ENCODE data around the gene FAM124B. TPM values are rescaled to one million over a fixed set of nuclear protein-coding genes. Genes with fewer than 3 reads are reported as not detected.
A peak's percentile ranks its signal among the peaks of the same experiment; 100 is the strongest.

FAM124B gene
- total and polyA plus RNA-seq, 2 of the 8 experiments (the other 6 are each of a cell fraction or from before 2014, with no cell fraction given): 2.1 to 2.6 TPM

DNA sequence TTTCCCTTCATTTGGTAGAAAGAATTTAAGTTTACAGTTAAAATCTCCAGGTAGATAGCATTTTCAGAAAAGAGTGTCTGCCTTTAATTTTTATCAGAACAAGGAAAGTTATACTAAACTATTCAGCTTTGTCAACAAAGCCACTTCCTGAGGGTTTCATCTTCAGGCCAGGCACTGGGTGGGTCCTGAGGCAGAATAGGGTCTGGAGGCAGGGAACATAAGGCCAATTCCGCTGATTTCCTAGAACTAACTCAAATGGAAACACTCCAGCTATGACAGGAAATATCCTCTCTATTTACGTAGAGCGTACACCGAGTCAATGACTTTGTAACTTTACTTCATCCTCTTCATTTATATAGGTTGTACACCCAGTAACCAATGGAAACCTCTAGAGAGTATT is 32.7 kb upstream of the FAM124B start:
- H2AK5ac ChIP-seq (ENCODE audit: low read depth, low read length): no peak overlapping the region
- H2AFZ ChIP-seq (ENCODE audit: low read length): no peak overlapping the region
- peak overlapping the region; percentile 72; the same call in 1 of the 2 replicates for H2BK12ac ChIP-seq (ENCODE audit: low read depth, low read length)
- no peak overlapping the region for H3K14ac ChIP-seq (ENCODE audit: insufficient read length)
- H3K23me2 ChIP-seq (ENCODE audit: low read depth, low read length): no peaks in the 10 kb centered on the region
- H3K18ac ChIP-seq (ENCODE audit: extremely low read depth, low read length): no peak overlapping the region
- no peak overlapping the region for H3K4me3 ChIP-seq (ENCODE audit: extremely low read depth in 1 of 4, insufficient read depth in 2 of 4, low read depth in 3 of 4, low read length in 4 of 4)
- no peak overlapping the region for H3K23ac ChIP-seq (ENCODE audit: insufficient read length)
- H3K27ac ChIP-seq (ENCODE audit: low read depth, low read length): no peak overlapping the region
- 89% methylated on average over 4 of the region's 4 CpGs; no CpG with 5 or more reads in 1 of the 2 experiments for WGBS, 2 experiments (ENCODE audit: extremely low coverage in 1 of 2, insufficient coverage in 1 of 2, insufficient read length in 1 of 2, insufficient replicate concordance in 2 of 2, low coverage in 1 of 2, low lambda C conversion rate in 2 of 2, missing lambda C conversion rate in 1 of 2)
- H2BK20ac ChIP-seq (ENCODE audit: low read length): 0 out of 2 replicates have a peak overlapping the region, but pooled peaks have one; percentile 76
- ChIA-PET CTCF (ENCODE audit: partially characterized antibody) (interaction anchor here (1.3 to 1.4 kb wide), 2 partner anchors 63 to 65 kb away, joined by 5 read pairs; no protein-coding TSS in a partner anchor), POLR2A (ENCODE audit: partially characterized antibody) (no interaction called here)
- H3K56ac ChIP-seq (replicated peaks; ENCODE audit: insufficient read length, low read depth, low read length): no peak overlapping the region
- no peak overlapping the region for H4K5ac ChIP-seq (ENCODE audit: insufficient read length, low read depth, low read length)
- no peak overlapping the region for H2BK15ac ChIP-seq (ENCODE audit: low read length)
- peak overlapping the region; percentile 72 for H2BK120ac ChIP-seq (replicated peaks; ENCODE audit: low read depth, low read length)
- no peaks in the 10 kb centered on the region for H3K36me3 ChIP-seq (ENCODE audit: control insufficient read depth in 2 of 4, insufficient read depth in 4 of 4, low read length in 3 of 4)
- H3K27me3 ChIP-seq (replicated peaks in 1 of 4; ENCODE audit: control insufficient read depth in 3 of 4, extremely low read depth in 1 of 4, insufficient read depth in 3 of 4, low read length in 3 of 4): no peaks in the 10 kb centered on the region
- no peaks in the 10 kb centered on the region for H4K20me1 ChIP-seq (replicated peaks in 1 of 2; ENCODE audit: control insufficient read depth in 1 of 2, insufficient read depth in 2 of 2, low read length in 2 of 2)
- H3K9me3 ChIP-seq (ENCODE audit: insufficient read depth in 2 of 2, low read depth in 1 of 2, low read length in 1 of 2): 0 out of 4 replicates have a peak, but pooled peaks cover 0 to 6% of the 10 kb centered on the region in 2 experiments
- no peak overlapping the region; the same call in 1 of the 2 replicates for H2BK5ac ChIP-seq (ENCODE audit: low read depth, low read length)
- FAIRE-seq (no peak), DNase-seq (ENCODE audit: low read depth in 1 of 2, low spot score in 2 of 2) (no peak)
- no peak overlapping the region for H3K4me2 ChIP-seq (ENCODE audit: insufficient read depth in 1 of 2, low read depth in 2 of 2, low read length in 2 of 2)
- TF ChIP-seq POLR2AphosphoS5 (IDR thresholded peaks at IDR 0.05; ENCODE audit: low read depth, low read length) (no peak), HDAC2 (IDR thresholded peaks at IDR 0.05; ENCODE audit: borderline replicate concordance in 1 of 2, low read depth in 2 of 2, low read length in 2 of 2) (no peak), RFX5 (IDR thresholded peaks at IDR 0.05; ENCODE audit: borderline replicate concordance, low read depth, low read length) (no peak), RBBP5 (IDR thresholded peaks at IDR 0.05; ENCODE audit: borderline replicate concordance, low read depth, low read length) (no peak), NANOG (IDR thresholded peaks at IDR 0.05; ENCODE audit: insufficient read depth, low read depth, low read length, poor library complexity, severe bottlenecking) (no peak), POU5F1 (IDR thresholded peaks at IDR 0.05; ENCODE audit: low read depth, low read length) (no peak), JUND (IDR thresholded peaks at IDR 0.05; ENCODE audit: low read length) (no peak), TCF12 (IDR thresholded peaks at IDR 0.05; ENCODE audit: low read depth, low read length) (no peak), SIRT6 (IDR thresholded peaks at IDR 0.05; ENCODE audit: low read length) (no peak), SIX5 (IDR thresholded peaks at IDR 0.05; ENCODE audit: low read depth, low read length) (no peak)
- TF ChIP-seq, protein P1, sequence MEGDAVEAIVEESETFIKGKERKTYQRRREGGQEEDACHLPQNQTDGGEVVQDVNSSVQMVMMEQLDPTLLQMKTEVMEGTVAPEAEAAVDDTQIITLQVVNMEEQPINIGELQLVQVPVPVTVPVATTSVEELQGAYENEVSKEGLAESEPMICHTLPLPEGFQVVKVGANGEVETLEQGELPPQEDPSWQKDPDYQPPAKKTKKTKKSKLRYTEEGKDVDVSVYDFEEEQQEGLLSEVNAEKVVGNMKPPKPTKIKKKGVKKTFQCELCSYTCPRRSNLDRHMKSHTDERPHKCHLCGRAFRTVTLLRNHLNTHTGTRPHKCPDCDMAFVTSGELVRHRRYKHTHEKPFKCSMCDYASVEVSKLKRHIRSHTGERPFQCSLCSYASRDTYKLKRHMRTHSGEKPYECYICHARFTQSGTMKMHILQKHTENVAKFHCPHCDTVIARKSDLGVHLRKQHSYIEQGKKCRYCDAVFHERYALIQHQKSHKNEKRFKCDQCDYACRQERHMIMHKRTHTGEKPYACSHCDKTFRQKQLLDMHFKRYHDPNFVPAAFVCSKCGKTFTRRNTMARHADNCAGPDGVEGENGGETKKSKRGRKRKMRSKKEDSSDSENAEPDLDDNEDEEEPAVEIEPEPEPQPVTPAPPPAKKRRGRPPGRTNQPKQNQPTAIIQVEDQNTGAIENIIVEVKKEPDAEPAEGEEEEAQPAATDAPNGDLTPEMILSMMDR (IDR thresholded peaks at IDR 0.05; ENCODE audit: control extremely low read depth in 1 of 3, insufficient read depth in 1 of 3, low read depth in 1 of 3, low read length in 3 of 3): no peak
- H4K8ac ChIP-seq (ENCODE audit: extremely low read depth, insufficient read depth, low read length): no peak overlapping the region
- H3K9ac ChIP-seq (replicated peaks in 1 of 4; ENCODE audit: extremely low read depth in 1 of 4, low read depth in 3 of 4, low read length in 3 of 4): no peak overlapping the region
- H3K4ac ChIP-seq (replicated peaks; ENCODE audit: insufficient read length, low read depth, low read length): no peak overlapping the region
- peaks cover 1 to 7% (median 3%) of the 10 kb centered on the region in 4 experiments; a peak in 4 of 7 replicates for H3K4me1 ChIP-seq (replicated peaks in 1 of 4; ENCODE audit: control insufficient read depth in 3 of 4, insufficient read depth in 4 of 4, low read length in 3 of 4)
- H3K79me1 ChIP-seq (ENCODE audit: low read depth, low read length): no peaks in the 10 kb centered on the region
- no peaks in the 10 kb centered on the region; a peak in 1 of 4 replicates for H3K79me2 ChIP-seq (ENCODE audit: control insufficient read depth in 1 of 2, insufficient read depth in 2 of 2, low read length in 2 of 2)
- peak overlapping the region; percentile 66 for H4K91ac ChIP-seq (replicated peaks; ENCODE audit: insufficient read length, low read length)

Data from H1 (cell line).